HepG2 (cell line): ENCODE measurements around the gene BRCA1. TPM values are rescaled to one million over a fixed set of nuclear protein-coding genes. Genes with fewer than 3 reads are reported as not detected.
A peak's percentile ranks its signal among the peaks of the same experiment; 100 is the strongest.

Experiments used
- AHDC1 ChIP-seq: sonication (generic); formaldehyde crosslinking; IDR thresholded peaks from 2 replicates; pipeline ENCODE4 v1.5.1; 2020; ENCODE audit warnings: mild to moderate bottlenecking, missing genetic modification reagents, borderline replicate concordance
- ATF7 ChIP-seq, 2 experiments: fragments of 450-650 bp in 1 of 2; sonication (generic) in 1 of 2; formaldehyde crosslinking in 1 of 2; IDR thresholded peaks; 2 replicates each; pipeline versions ENCODE4 v1.4.0 to v1.6.1; 2016 to 2020; ENCODE audit warnings: antibody characterized with exemption in 1 of 2, mild to moderate bottlenecking in 1 of 2, missing genetic modification reagents in 1 of 2
- ETS1 ChIP-seq: sonication (generic); formaldehyde crosslinking; IDR thresholded peaks from 2 replicates; pipeline ENCODE4 v1.4.0; 2020; ENCODE audit warnings: missing genetic modification reagents
- HDAC1 ChIP-seq: sonication (generic); formaldehyde crosslinking; IDR thresholded peaks from 2 replicates; pipeline ENCODE4 v1.5.1; 2020; ENCODE audit warnings: mild to moderate bottlenecking, missing genetic modification reagents
- KLF6 ChIP-seq: IDR thresholded peaks from 2 replicates; pipeline ENCODE4 v1.8.0; 2016; ENCODE audit warnings: missing biosample characterization, missing genetic modification reagents
- MTA3 ChIP-seq: sonication (generic); formaldehyde crosslinking; IDR thresholded peaks from 2 replicates; pipeline ENCODE4 v1.4.0; 2020; ENCODE audit warnings: missing genetic modification reagents
- NFE2L1 ChIP-seq: sonication (generic); formaldehyde crosslinking; IDR thresholded peaks from 2 replicates; pipeline ENCODE4 v1.4.0; 2020; ENCODE audit warnings: missing genetic modification reagents, mild to moderate bottlenecking, borderline replicate concordance
- NRL ChIP-seq: sonication (generic); formaldehyde crosslinking; IDR thresholded peaks from 2 replicates; pipeline ENCODE4 v1.5.0; 2020; ENCODE audit warnings: missing genetic modification reagents, mild to moderate bottlenecking, moderate library complexity, borderline replicate concordance
- SIN3B ChIP-seq: fragments of 150-350 bp; IDR thresholded peaks from 2 replicates; pipeline ENCODE4 v1.6.1; 2014; ENCODE audit warnings: low read length
- SPEN ChIP-seq: sonication (generic); formaldehyde crosslinking; IDR thresholded peaks from 2 replicates; pipeline ENCODE4 v1.5.1; 2020; ENCODE audit warnings: low read depth, mild to moderate bottlenecking, missing genetic modification reagents
- TEAD3 ChIP-seq: optimal IDR thresholded peaks from 2 replicates; pipeline ENCODE3; 2016; ENCODE audit warnings: borderline replicate concordance
- ZNF383 ChIP-seq: sonication (generic); formaldehyde crosslinking; IDR thresholded peaks from 2 replicates; pipeline ENCODE4 v1.4.0; 2020; ENCODE audit warnings: missing genetic modification reagents, mild to moderate bottlenecking, borderline replicate concordance
- polyA plus RNA-seq, 8 experiments: library from polyadenylated mRNA; depleted of rRNA in 3 of 8; stranded (reverse) in 7 of 8; unstranded in 1 of 8; fragments of >200 nt; fragmentation: Illumina TruSeq in 4 of 8; extraction: Trizol in 4 of 8; gene quantifications; 2 replicates each; pipeline versions ENCODE4 v1.2.1 to v1.2.3, GENCODE V29; 2011 to 2016; ENCODE audit warnings: low read depth in 4 of 8, missing spikeins in 1 of 8, mixed read lengths in 1 of 8; ENCODE audit not compliant: insufficient read depth in 1 of 8
- total RNA-seq, 5 experiments: library from RNA; depleted of rRNA; stranded (reverse); fragments of >200 nt; fragmentation: Illumina TruSeq; extraction: Trizol; gene quantifications; 2 replicates each; pipeline ENCODE4 v1.2.3, GENCODE V29; 2016; ENCODE audit warnings: low read depth in 1 of 5
- TF ChIP-seq, protein P1 (sequence below): IDR thresholded peaks from 2 replicates; pipeline ENCODE4 v1.6.1; 2016; ENCODE audit warnings: low read depth, borderline replicate concordance

BRCA1 gene
- total and polyA plus RNA-seq, 2 of the 13 experiments (the other 11 are each of a cell fraction or from before 2014, with no cell fraction given): 13.3 to 37.5 TPM

DNA sequence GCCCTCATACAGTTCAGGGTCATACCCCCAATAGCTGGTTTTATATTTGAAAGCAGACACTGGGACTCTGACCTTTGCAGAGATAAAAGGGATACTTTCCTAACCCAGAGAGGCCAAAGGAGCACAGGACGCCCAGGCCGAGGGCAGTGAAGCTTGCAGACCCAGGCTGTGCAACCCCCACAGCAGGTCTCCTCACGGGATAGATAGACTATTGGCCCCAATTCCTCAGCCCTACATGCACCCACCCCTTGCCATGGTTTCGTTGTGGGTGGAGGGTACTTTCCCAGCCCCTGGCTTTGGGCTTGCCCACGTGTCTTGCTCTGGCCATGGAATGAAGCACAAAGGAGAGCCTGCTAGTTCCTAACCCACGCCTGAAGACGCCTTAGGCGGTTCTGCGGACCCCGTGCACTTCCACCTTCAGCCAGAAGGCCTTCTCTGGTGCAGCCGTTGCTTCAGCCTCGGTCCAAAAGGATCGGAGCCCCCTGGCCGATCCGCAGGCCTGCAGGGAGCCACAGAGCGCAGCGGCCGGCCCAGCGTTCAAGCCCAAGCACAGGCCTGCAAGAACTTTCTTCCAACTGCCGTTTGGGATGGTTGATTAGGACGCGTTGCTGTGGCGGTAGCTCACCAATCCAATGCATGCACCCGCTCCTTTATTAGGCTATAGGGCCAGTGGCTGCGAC lies 9.8 kb upstream of the BRCA1 start (continued):
- TF ChIP-seq AHDC1: peak; percentile 74; the same call in 1 of the 2 replicates
- TF ChIP-seq ATF7 (IDR thresholded peaks at IDR 0.05): no peak
- no peak for TF ChIP-seq ATF7 (CRISPR knock-in tag; IDR thresholded peaks at IDR 0.05)
- TF ChIP-seq KLF6 (CRISPR knock-in tag): no peak
- TF ChIP-seq MTA3: no peak
- TF ChIP-seq, protein P1, sequence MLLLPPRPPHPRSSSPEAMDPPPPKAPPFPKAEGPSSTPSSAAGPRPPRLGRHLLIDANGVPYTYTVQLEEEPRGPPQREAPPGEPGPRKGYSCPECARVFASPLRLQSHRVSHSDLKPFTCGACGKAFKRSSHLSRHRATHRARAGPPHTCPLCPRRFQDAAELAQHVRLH (CRISPR knock-in tag): no peak
- no peak for TF ChIP-seq NFE2L1
- peak; percentile 55; the same call in 1 of the 2 replicates for TF ChIP-seq SPEN
- no peak for TF ChIP-seq ZNF383 (CRISPR knock-in tag)
- peak; percentile 54; the same call in 1 of the 2 replicates for TF ChIP-seq NRL (CRISPR knock-in tag)
- peak; percentile 61 for TF ChIP-seq TEAD3 (CRISPR knock-in tag)
- TF ChIP-seq HDAC1 (CRISPR knock-in tag): peak; percentile 72
- no peak for TF ChIP-seq SIN3B
- no peak for TF ChIP-seq ETS1 (CRISPR knock-in tag)
